K562 (cell line): ENCODE measurements around the gene EEPD1.

Source experiments
- BRF2 ChIP-seq: IDR thresholded peaks from 3 replicates; pipeline ENCODE4 v1.6.1; 2011; ENCODE audit warnings: borderline replicate concordance, mild to moderate bottlenecking; ENCODE audit not compliant: insufficient read length, insufficient read depth
- C11orf30 ChIP-seq: fragments of 450-650 bp; IDR thresholded peaks from 2 replicates; pipeline ENCODE4 v1.6.1; 2016; ENCODE audit warnings: low read depth, mild to moderate bottlenecking
- CTCF ChIP-seq, 3 experiments: IDR thresholded peaks in 2 of 3; conservative IDR thresholded peaks in 1 of 3; 2 replicates each; pipeline ENCODE4 v1.5.1; 2011 to 2012; ENCODE audit warnings: low read length in 3 of 3, mild to moderate bottlenecking in 3 of 3, control low read depth in 2 of 3, improper control_type of control experiment in 1 of 3, inconsistent platforms in 1 of 3, low read depth in 1 of 3, mixed read lengths in 1 of 3, moderate library complexity in 1 of 3; ENCODE audit not compliant: insufficient read depth in 2 of 3
- ETV1 ChIP-seq: fragments of 450-650 bp; conservative IDR thresholded peaks from 2 replicates; pipeline ENCODE4 v1.6.1; 2016; ENCODE audit warnings: missing genetic modification characterization, control low read depth, low read depth, missing compliant biosample characterization
- EZH2 ChIP-seq: IDR thresholded peaks from 2 replicates; pipeline ENCODE4 v1.6.1; 2012; ENCODE audit warnings: low read depth, mild to moderate bottlenecking, inconsistent platforms, low read length, borderline replicate concordance
- FOXJ3 ChIP-seq: sonication (generic); formaldehyde crosslinking; IDR thresholded peaks from 2 replicates; pipeline ENCODE4 v1.4.0; 2020; ENCODE audit warnings: mild to moderate bottlenecking, missing genetic modification reagents
- HLTF ChIP-seq: fragments of 450-650 bp; IDR thresholded peaks from 2 replicates; pipeline ENCODE4 v1.6.1; 2016
- KDM5B ChIP-seq: fragments of 200-600 bp; sonication (generic); IDR thresholded peaks from 2 replicates; pipeline ENCODE4 v1.6.1; 2012; ENCODE audit warnings: low read depth, mild to moderate bottlenecking, moderate library complexity, low read length, control low read depth, inconsistent platforms; ENCODE audit not compliant: insufficient replicate concordance
- MAFK ChIP-seq: IDR thresholded peaks from 2 replicates; pipeline ENCODE4 v1.6.1; 2011; ENCODE audit warnings: low read length, improper control_type of control experiment
- POLR2A ChIP-seq: fragments of 450-650 bp; conservative IDR thresholded peaks from 2 replicates; pipeline ENCODE4 v1.6.1; 2016
- RCOR1 ChIP-seq, 2 experiments: IDR thresholded peaks; 2 replicates each; pipeline ENCODE4 v1.6.1; 2012; ENCODE audit warnings: low read depth in 2 of 2, low read length in 2 of 2, borderline replicate concordance in 1 of 2, improper control_type of control experiment in 1 of 2
- SREBF2 ChIP-seq: sonication (generic); formaldehyde crosslinking; IDR thresholded peaks from 2 replicates; pipeline ENCODE4 v1.4.0; 2020; ENCODE audit warnings: mild to moderate bottlenecking, missing genetic modification reagents
- TEAD2 ChIP-seq: fragments of 450-650 bp; IDR thresholded peaks from 2 replicates; pipeline ENCODE4 v1.6.1; 2016; ENCODE audit warnings: missing genetic modification characterization, control low read depth, missing compliant biosample characterization
- THRA ChIP-seq: fragments of 450-650 bp; IDR thresholded peaks from 2 replicates; pipeline ENCODE4 v1.6.1; 2017; ENCODE audit warnings: mild to moderate bottlenecking, moderate library complexity

GRCh38 chr7:36160313-36160712 is 7.3 kb downstream of the EEPD1 start:
- no peak for TF ChIP-seq THRA
- TF ChIP-seq POLR2A = no peak
- no peak for TF ChIP-seq MAFK
- no peak for TF ChIP-seq CTCF (IDR thresholded peaks at IDR 0.05 in 2 of 3, conservative IDR thresholded peaks at IDR 0.05 in 1 of 3; ENCODE audit: insufficient read depth in 2 of 3, low read depth in 1 of 3, low read length in 3 of 3)
- TF ChIP-seq TEAD2 (tag) = no peak
- no peak for TF ChIP-seq C11orf30
- no peak for TF ChIP-seq FOXJ3 (CRISPR knock-in tag)
- no peak for TF ChIP-seq SREBF2 (CRISPR knock-in tag)
- no peak for TF ChIP-seq ETV1
- TF ChIP-seq RCOR1 (IDR thresholded peaks at IDR 0.05; ENCODE audit: borderline replicate concordance in 1 of 2, low read depth in 2 of 2, low read length in 2 of 2) = no peak
- TF ChIP-seq EZH2 = no peak
- TF ChIP-seq BRF2 = no peak
- no peak for TF ChIP-seq HLTF
- TF ChIP-seq KDM5B = no peak
